COLO829 (cell line): ENCODE data around the gene NDUFA5.
"Not testable (repeated sequence)": the region's sequence is repeated elsewhere in the genome, so short reads cannot be mapped to it uniquely, and the experiment has no call there.

Experiments
- DNase-seq: peaks from one replicate; pipeline ENCODE4 v3.0.0; 2012; ENCODE audit warnings: low spot score

NDUFA5 gene

DNA sequence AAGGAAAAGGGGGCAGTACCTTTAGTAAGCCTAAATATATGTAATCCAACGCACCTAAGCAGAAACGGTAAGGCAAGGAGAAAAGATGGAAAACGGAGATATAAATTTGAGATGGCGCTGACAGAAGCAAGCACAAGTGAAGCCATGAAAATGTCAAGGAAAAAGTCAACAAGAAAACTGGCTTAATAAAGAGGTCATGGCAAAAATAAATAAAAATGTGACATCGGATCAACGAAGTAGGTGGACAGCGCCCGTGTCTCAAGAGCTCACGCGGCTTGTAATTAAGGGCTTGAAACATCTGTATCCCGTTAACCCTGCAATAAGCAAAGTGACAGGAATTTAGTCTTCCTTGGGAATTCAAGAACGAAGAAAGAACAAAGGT is 611 bp downstream of the NDUFA5 start:
- peak; percentile 43 for DNase-seq

DNA sequence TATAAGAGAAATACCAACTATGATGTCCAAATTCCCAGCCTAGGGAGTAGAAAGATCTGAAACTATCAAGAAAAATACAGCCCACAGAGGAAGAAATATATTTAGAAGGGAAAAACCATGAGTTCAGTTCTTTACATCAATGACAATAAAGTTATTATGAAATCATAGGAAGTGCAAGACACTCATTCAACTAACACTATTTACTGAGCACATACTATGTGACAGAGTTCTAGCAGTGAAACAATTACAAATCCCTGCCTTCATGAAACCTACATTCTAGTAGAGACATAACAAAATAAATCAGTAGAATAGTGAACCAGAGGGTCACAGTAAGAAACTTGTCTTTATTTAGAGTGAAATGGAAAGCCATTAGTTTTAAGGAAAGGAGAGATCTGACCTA is 2.1 kb downstream of the NDUFA5 start:
- DNase-seq: no peak

DNA sequence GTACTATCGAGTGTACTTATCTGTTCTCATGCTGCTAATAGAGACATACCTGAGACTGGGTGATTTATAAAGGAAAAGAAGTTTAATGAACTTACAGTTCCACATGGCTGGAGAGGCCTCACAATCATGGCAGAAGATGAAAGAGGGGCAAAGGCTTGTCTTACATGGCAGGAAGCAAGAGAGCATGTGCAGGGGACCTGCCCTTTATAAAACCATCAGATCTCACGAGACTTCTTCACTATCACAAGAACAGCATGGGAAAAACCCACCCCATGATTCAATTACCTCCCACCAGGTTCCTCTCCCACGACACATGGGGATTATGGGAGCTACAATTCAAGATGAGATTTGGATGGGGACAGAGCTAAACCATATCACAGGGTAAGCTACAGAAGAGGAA is 4.5 kb downstream of the NDUFA5 start:
- DNase-seq: no peak

DNA sequence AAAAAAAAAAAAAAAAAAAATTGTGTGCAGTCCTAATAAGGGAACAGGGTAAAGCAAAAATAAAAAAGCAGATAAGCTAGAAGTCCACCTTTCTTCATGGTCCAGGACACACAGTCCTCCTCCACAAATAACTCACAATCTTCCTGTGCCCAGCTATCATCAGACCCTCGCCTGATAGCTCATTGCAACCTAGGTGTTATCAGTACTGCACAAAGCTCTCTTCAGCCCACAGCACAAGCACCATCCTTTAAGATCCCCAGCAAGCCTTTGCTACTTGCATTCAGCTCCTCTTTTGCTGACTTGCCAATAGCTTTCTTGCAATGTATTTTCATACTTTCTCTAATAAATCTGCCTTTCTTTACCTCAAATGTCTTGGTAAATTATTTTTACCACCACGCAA is 5.0 kb downstream of the NDUFA5 start:
- no peak for DNase-seq

DNA sequence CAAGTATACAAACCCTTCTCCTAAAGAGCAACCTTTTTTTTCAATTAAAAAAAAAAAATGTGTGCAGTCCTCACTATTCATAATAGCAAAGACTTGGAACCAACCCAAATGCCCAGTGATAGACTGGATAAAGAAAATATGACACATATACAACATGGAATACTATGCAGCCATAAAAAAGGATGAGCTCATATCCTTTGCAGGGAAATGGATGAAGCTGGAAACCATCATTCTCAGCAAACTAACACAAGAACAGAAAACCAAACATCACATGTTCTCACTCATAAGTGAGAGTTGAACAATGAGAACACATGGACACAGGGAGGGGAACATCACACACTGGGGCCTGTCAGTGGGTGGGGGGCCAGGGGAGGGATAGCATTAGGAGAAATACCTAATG is 5.5 kb downstream of the NDUFA5 start:
- DNase-seq: not testable (repeated sequence)

DNA sequence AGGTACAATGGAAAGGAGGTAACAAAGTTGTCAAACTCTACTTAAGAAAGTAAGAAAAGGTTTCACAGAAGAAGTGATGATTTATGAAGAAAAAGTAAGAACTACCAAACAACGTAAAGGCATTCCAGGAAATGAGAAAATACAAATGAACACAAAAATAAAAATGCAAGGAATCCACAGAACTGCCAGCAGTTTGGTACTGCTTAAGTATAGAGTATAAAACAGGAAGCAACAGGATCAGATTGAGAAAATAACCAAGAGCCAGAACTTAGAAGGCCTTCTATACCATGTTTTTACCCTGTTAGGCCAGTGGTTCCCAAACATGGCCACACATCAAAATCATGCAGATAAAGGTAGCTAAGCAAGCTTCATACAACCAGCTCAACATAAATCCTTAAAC is 9.2 kb downstream of the NDUFA5 start:
- DNase-seq: no peak

DNA sequence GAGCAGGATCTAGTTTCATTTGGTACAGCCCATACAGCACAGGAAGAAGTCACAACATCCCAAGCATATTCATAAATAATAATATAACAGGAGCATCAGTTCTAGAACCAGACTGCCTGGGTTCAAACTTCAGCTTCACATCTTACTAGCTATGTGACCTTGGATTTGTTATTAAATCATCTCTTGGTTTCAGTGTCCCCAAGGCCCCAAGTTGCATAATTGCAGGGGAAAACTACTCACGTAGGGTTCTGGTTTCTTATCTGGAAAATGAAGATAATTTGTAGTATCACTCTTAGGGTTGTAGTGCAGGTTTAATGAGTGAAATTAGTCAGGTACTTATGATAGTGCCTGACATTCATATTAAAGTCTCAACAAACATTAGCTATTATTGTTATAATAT is 17.7 kb downstream of the NDUFA5 start:
- no peak for DNase-seq

DNA sequence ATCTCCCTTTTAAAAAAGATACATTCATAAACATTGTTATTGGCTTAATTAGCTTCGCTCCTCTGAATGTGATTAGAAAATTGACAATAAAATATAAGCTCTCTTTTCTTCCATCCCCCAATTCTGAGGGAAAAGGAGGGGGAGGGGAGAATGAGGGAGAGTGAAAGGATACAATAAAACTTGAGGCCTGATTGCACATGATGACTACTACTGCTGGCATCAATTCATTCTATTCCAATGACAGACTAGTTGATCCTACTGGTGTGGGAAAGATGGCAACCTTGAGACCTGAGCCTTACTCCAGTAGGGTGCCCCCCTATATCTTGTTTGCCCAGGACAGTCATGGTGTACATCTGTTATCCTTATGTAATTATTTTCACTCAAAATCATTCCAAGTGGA is 18.7 kb downstream of the NDUFA5 start:
- no peak for DNase-seq

DNA sequence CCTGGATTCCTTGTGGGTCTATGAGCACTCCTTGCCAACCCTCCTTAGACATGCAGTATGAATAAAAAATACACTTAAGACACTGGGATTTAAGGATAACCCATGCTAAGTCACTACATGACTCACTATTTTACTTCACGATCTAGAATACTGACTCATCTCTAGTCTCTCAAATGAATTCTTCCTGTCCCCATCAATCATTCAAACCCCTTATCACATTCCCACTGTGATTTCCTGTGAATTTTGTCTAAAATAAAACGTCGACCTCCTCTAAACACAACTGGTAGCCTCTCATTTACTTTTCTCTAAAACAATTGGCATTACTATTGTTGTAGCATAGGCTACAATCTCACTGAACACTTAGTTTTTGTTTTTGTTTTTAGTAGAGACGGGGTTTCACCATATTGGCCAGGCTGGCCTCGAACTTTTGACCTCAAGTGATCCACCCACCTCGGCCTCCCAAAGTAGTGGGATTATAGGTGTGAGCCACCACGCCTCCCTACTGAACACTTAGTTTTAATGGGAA is 19.4 kb downstream of the NDUFA5 start:
- DNase-seq: peak; percentile 58

DNA sequence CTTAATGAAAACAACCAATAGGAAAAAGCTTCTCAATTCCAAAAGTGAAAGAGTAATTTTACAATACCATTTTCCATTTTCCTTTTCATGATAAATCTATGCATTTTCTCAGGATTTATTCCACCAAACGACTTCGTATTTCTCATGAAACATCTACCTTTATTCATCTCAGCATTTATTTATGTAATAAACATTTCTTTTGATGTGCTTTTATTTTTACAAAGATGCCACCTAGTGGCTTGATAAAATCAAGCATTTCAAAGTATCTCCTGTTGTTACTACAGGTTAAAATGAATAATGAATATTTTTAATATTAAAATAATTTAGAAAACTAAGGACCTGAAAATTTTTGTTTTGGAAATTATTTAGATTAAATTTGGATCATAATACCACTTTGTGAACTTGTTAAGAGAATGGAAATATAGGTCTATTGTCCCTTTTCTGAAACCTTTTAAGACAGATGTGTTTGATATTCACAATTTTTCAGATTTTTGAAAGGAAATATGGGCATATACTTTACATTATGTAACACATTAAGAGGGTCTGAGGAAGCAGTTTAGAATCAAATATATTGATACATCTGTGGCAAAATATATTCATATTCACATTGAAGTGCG is 20.5 kb downstream of the NDUFA5 start:
- no peak for DNase-seq

DNA sequence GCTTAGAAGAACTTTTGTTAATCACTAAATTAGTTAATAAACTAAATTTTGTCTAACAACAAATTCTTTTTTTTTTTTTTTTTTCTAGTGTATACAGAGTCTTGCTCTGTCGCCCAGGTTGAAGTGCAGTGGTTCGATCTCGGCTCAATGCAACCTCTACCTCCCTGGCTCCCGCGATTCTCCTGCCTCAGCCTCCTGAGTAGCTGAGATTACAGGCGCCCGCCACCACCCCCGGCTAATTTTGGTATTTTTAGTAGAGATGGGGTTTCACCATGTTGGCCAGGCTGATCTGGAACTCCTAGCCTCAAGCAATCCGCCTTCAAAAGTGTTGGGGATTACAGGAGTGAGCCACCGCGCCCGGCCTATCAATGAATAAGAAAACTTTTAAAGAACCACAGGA is 22.1 kb downstream of the NDUFA5 start:
- no peak for DNase-seq

DNA sequence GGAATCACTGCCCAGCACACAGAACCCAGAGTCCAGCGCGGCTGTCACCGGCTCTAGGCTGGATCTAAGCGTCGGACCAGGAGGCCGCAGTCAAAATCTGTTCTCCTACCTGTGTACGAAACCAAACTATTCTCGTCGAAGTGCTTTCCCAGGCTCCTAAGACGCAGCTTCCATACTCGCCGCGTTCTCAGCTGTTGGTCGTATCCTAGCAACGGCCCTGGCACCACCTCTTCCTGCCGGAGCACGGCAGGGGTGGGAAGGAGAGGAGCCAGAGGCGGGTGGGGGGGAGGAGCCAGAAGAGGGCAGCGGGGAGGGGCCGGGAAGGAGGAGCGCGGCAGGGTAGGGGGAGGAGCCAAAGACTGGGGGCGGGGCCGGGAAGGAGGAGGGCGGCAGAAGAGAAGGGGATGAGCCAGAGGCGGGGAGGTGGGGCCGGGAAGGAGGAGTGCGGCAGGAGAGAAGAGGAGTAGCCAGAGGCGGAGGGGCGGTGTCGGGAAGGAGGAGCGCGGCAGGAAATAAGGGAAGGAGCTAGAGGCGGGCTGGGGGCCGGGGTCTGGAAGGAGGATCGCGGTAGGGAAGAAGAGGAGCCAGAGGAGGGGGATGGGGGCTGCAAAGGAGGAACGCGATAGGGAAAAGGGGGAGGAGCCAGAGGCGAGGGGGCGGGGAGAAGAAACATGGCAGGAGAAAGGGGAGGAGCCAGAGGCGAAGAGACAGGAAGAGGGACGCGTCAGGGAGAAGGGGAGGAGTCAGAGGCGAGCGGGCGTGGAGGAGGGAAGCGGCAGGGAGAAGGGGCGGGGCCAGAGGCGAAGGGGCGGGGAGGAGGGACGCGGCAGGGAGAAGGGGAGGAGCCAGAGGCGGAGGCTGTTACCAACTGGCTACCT is 23.0 kb downstream of the NDUFA5 start, which contains the start of gene IQUB:
TSS of gene IQUB (minus strand) at position 213 of the 878 bp plus-strand sequence. CDS start 22,255 bp downstream, outside the sequence.
- peak; percentile 100 for DNase-seq

DNA sequence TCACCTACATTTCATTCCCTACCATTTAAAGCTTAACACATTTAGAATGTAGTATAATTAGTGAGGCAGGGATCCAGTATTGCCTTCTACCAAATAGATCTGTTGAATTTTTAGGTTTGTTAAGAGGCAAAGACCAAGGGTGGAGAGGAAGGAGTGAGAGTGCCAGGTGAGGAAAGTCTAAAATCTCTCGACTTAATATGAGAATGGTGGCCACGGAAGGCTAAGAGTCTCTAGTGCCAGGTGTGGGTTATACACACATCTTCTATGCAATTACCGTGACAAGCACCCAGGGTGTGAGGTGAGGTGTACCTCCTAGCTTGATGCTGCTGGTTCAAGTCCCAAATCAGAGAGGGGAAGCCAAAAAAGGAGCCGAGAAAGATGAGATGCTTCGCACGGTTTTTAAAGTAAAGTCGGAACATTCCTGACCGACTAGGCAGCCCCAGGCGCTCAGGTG is 23.7 kb downstream of the NDUFA5 start:
- no peak for DNase-seq

DNA sequence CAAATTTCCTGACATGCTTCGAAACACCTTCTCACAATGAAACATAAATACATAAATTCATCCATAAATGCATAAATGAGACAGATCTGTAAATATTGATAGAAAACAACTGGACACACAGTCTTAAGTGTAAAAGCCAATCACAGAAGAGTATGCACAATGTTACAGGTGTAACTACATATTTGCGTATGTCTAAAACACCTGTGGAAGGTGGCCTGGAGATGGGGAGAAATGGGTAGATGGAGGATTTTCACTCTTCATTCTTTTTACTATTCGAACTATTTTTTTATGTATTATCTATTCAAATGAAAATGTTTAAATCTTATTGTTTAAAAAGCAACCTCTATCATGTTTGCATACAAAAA is 24.1 kb downstream of the NDUFA5 start:
- no peak for DNase-seq

DNA sequence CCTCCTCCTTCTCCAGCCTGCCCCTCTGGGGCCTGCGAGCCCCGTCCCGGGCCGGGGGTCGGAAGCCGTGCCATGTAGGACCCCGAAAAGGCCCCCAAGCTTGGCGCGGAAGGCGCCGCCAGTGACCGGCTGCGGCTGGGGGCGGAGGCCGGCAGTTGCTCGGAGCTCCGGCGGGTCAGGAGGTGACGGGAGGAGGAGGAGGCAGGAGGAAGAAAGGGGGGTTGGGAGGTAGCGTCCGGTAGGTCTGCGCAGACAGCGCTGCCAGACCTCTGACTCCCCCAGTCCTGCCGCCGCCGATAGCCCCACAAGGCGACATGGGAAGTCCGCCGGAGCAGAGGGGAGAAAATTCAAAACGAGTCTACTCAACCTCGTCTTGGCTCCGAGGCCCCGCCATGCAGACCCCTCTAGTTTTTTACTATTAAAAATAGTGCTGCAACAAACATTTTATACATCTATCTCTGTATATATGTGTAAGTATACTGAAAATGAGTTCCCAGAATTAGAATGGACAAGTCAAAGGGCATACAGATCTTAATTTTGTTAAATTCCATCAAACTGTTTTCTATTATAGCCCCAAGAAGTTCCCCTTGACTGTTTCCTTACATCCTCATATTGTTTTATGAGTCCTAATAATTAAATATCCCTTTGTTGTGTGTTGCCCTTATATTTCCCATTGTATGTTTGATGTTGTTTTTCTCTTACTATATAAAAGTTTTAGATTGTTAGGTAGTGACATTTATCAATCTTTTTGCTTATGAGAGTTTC is 24.6 kb downstream of the NDUFA5 start:
- DNase-seq: not testable (repeated sequence)

DNA sequence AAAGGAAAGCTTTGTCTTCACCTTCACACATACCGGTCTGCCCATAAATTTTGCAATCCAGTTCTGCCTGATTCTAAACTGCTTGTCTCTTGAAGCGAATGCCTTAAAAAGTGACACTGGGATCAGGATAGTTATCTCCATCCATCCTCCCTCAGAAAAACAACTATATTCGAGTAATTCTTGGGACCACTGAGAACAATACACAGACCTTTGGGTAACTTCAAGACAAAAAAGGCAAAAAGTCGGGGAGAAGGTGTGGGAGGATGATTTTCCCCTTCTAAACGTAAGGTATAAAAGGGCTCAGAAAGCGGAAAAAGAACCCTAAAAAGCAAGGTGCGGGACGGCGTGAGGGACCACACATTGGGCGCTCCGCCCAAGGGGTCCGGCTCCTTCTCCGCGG is 25.3 kb downstream of the NDUFA5 start:
- not testable (repeated sequence) for DNase-seq

DNA sequence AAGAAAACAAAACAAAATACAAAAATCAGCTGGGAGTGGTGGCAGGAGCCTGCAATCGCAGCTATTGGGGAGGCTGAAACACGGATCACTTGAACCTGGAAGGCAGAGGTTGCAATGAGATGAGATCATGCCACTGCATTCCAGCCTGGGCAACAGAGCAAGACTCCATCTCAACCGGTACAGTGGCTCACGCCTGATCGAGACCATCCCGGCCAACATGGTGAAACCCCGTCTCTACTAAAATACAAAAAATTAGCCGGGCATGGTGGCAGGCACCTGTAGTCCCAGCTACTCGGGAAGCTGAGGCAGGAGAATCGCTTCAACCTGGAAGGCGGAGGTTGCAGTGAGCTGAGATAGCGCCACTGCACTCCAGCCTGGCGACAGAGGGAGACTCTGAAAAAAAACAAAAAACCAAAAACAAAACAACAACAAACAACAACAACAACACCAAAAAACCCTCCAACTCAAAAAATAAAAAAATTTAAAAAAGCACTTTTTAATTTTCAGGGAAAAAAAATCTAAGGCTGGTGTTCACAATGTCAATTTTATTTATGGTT is 27.5 kb downstream of the NDUFA5 start:
- DNase-seq: not testable (repeated sequence)

DNA sequence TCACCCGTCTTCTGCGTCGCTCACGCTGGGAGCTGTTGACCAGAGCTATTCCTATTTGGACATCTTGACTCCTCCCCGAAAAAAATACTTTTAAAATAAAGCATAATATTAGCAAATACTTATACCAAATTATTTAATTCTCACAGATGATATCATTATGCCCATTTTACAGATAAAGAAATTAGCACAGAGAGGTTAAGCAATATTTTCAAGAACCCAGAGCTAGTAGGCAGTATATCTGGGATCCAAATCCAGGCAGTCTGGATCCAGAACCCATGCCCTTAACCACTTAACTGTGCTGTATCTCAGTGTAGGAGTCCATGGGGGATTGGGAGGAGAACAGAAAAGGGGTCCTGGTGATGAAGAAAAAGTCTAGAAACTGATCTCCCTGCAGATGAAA is 29.4 kb downstream of the NDUFA5 start:
- no peak for DNase-seq

DNA sequence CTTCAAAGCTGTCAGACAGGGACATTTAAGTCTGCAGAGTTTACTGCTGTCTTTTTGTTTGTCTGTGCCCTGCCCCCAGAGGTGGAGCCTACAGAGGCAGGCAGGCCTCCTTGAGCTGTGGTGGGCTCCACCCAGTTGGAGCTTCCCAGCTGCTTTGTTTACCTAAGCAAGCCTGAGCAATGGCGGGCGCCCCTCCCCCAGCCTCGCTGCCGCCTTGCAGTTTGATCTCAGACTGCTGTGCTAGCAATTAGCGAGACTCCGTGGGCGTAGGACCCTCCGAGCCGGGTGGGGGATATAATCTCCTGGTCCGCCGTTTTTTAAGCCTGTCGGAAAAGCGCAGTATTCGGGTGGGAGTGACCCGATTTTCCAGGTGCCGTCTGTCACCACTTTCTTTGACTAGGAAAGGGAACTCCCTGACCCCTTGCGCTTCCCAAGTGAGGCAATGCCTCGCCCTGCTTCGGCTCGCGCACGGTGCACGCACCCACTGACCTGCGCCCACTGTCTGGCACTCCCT is 29.8 kb downstream of the NDUFA5 start:
- not testable (repeated sequence) for DNase-seq

DNA sequence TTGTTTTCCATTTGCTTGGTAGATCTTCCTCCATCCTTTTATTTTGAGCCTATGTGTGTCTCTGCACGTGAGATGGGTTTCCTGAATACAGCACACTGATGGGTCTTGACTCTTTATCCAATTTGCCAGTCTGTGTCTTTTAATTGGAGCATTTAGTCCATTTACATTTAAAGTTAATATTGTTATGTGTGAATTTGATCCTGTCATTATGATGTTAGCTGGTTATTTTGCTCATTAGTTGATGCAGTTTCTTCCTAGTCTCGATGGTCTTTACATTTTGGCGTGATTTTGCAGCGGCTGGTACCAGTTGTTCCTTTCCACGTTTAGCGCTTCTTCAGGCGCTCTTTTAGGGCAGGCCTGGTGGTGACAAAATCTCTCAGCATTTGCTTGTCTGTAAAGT is 31.1 kb downstream of the NDUFA5 start:
- not testable (repeated sequence) for DNase-seq

DNA sequence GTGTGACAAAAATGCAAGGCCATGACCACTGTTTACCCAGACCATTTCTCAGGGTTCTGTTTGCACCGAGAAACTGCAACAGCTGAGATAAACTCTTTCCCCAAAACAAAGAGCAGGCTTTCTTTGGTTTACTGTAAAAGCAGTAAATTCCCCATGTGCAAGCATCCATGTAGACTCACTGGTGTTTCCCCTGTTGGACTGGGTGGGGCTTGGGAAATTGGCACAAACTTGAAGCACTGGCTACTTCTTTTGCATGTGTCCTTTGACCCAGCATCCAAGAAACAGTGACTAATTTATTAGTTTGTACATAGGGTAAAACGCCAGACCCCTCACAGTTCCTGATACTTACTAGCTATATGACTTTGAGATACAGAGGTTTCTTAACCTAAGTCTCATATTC is 35.6 kb downstream of the NDUFA5 start:
- DNase-seq: no peak

DNA sequence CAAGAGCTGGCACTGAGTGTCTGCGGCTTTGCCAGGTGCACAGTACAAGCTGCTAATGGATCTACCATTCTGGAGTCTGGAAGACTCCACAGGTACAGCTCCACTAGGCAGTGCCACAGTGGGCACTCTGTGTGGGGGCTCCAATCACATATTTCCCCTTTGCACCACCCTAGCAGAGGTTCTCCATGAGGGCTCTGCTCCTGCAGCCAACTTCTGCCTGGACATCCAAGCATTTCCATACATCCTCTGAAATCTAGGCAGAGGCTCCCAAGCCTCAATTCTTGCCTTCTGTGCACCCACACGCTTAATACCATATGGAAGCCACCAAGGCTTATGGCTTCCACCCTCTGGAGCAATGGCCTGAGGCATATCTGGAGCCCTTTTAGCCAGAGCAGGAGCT is 52.4 kb downstream of the NDUFA5 start:
- no peak for DNase-seq
